HTERT RPE-1 (cell line): ENCODE results near the gene PRKAR1B.

Experiments used
- in situ Hi-C: fragments of 300-500 bp; cut with MboI; formaldehyde crosslinking; loops from 4 replicates; pipeline ENCODE4 v1.14.3; 2020; ENCODE audit warnings: low sequenced_read_pairs

PRKAR1B gene

GRCh38 chr7:741850-742249 is 14.8 kb upstream of the PRKAR1B start:
- in situ Hi-C loops: no loop called here

GRCh38 chr7:741191-741671 is 14.2 kb upstream of the PRKAR1B start:
- in situ Hi-C loops: no loop called here

GRCh38 chr7:739983-740942 is 13.2 kb upstream of the PRKAR1B start:
- in situ Hi-C loops: no loop called here

GRCh38 chr7:739455-739982 is 12.4 kb upstream of the PRKAR1B start:
- in situ Hi-C loops: no loop called here

GRCh38 chr7:738723-739454 is 11.8 kb upstream of the PRKAR1B start:
- in situ Hi-C loops: no loop called here

GRCh38 chr7:738241-738640 is 11.2 kb upstream of the PRKAR1B start:
- in situ Hi-C loops: no loop called here

- in situ Hi-C loops: no loop called here
Measured at GRCh38 chr7:734808-735207, 7.7 kb upstream of the PRKAR1B start.

- in situ Hi-C loops: no loop called here
Measured at GRCh38 chr7:734214-734613, 7.1 kb upstream of the PRKAR1B start.

- in situ Hi-C loops: no loop called here
Measured at GRCh38 chr7:732556-732955, 5.5 kb upstream of the PRKAR1B start.

GRCh38 chr7:732094-732541 is 5.0 kb upstream of the PRKAR1B start:
- in situ Hi-C loops: no loop called here

GRCh38 chr7:731440-732085 is 4.5 kb upstream of the PRKAR1B start:
- in situ Hi-C loops: no loop called here

GRCh38 chr7:730501-731439 is 3.7 kb upstream of the PRKAR1B start:
- in situ Hi-C loops: no loop called here

GRCh38 chr7:729140-730000 is 2.3 kb upstream of the PRKAR1B start:
- in situ Hi-C loops: no loop called here

GRCh38 chr7:728602-729001 is 1.5 kb upstream of the PRKAR1B start:
- in situ Hi-C loops: no loop called here

GRCh38 chr7:727806-728460 is 852 bp upstream of the PRKAR1B start:
- in situ Hi-C loops: no loop called here

- in situ Hi-C loops: no loop called here
Measured at GRCh38 chr7:726854-727103, 302 bp downstream of the PRKAR1B start.

- in situ Hi-C loops: no loop called here
Measured at GRCh38 chr7:726084-726853, 812 bp downstream of the PRKAR1B start, which contains the start of gene DNAAF5. DNAAF5 (plus strand) TSS chr7:726699; CDS start chr7:726721, 22 bp downstream.
